AG04450 (cell line): ENCODE measurements around the gene SMIM23. TPM values are rescaled to one million over a fixed set of nuclear protein-coding genes. Genes with fewer than 3 reads are reported as not detected.

Experiments used
- CTCF ChIA-PET: fragments of 300-600, 350-600 bp; formaldehyde crosslinking; extraction: SDS; loops from one replicate; lab custom pipeline; 2022; ENCODE audit warnings: antibody characterized with exemption, inconsistent platforms; lab: Charles Lee
- POLR2A ChIA-PET: fragments of 350-600 bp; formaldehyde crosslinking; extraction: SDS; loops from one replicate; lab custom pipeline; 2021; ENCODE audit warnings: antibody characterized with exemption, inconsistent platforms; lab: Yijun Ruan, JAX
- DNase-seq: peaks from one replicate; pipeline ENCODE4 v3.0.0-alpha.2; 2011; ENCODE audit warnings: low read depth, low spot score
- H3K27ac ChIP-seq: one replicate; pipeline ENCODE4 v1.5.1; 2012; ENCODE audit warnings: low read depth, low read length, control low read depth
- H3K27me3 ChIP-seq: one replicate; pipeline ENCODE4 v1.6.0; 2012; ENCODE audit warnings: low read length; ENCODE audit not compliant: control insufficient read depth, insufficient read depth
- H3K4me3 ChIP-seq: 2 replicates; pipeline ENCODE4 v1.5.1; 2011; ENCODE audit warnings: mild to moderate bottlenecking, low read depth, low read length, control low read depth
- H3K9me3 ChIP-seq: 2 replicates; pipeline ENCODE4 v1.5.1; 2012; ENCODE audit warnings: low read length; ENCODE audit not compliant: control insufficient read depth, insufficient read depth
- CTCF ChIP-seq: IDR thresholded peaks from 2 replicates; pipeline ENCODE4 v1.5.1; 2011; ENCODE audit warnings: low read depth, low read length, control low read depth, inconsistent platforms
- polyA plus RNA-seq: library from polyadenylated mRNA; depleted of rRNA; stranded (reverse); fragments of >200 nt; gene quantifications from 2 replicates; pipeline ENCODE4 v1.2.3, GENCODE V29; 2011

Gene SMIM23
- polyA plus RNA-seq, 1 experiment: not detected

DNA sequence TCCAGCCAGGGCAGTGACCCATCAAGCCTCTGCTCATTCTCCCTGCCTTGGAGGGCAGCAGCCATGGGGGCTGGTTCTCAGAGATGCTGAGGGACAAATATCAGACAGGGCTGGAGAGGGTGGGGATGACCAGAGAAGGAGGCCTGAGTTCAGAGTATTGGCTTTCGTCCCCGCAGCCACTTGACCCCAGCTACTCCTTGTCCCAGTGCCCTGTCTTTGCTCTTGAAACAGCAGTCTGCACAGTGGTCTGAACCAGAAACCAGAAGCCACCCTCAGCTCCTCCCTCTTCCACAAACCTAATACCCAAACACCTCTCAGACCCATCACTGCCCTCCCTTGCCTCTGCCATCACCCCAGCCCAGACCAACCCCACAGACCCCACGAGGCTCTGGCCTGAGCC lies 36.3 kb upstream of the SMIM23 start:
- ChIA-PET CTCF (no interaction called here), POLR2A (no interaction called here)
- Histone ChIP-seq H3K4me3 (no peak overlapping the region), H3K27ac (no peak overlapping the region), H3K27me3 (no peaks in the 10 kb centered on the region), H3K9me3 (no peaks in the 10 kb centered on the region)
- DNase-seq: no peak
- no peak for TF ChIP-seq CTCF

GRCh38 chr5:171750311-171750788 lies 35.3 kb upstream of the SMIM23 start:
- no peak for DNase-seq
- no peaks in the 10 kb centered on the region for H3K9me3 ChIP-seq
- H3K27ac ChIP-seq: no peak overlapping the region
- H3K4me3 ChIP-seq: no peak overlapping the region
- ChIA-PET POLR2A (no interaction called here), CTCF (no interaction called here)
- H3K27me3 ChIP-seq: no peaks in the 10 kb centered on the region
- no peak for TF ChIP-seq CTCF

DNA sequence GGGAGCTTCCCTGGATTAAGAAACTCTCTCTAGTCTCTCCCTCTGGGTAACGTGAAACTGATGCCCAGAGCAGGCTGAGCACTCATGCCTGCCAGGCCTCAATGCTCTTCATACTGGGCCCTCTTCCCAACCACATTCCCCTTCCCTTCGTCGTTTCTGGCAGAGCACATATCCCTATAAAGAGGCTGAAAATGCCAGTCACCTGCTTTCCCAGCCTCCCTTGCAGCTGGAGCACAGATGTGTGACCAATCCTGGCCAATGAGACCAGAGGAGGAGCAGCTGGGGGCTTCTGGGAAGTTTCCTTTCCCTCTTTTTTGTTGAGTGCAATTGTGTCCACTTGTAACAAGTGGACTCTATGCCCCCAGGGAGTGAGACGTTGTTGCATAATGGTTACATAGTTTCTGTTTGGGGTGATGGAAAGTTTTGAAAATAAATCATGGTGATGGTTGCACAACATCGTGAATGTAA lies 30.2 kb upstream of the SMIM23 start:
- no peak for DNase-seq
- Histone ChIP-seq H3K27ac (no peak overlapping the region), H3K9me3 (peaks cover under 1% of the 10 kb centered on the region; the same call in 1 of the 2 replicates), H3K4me3 (no peak overlapping the region), H3K27me3 (no peaks in the 10 kb centered on the region)
- TF ChIP-seq CTCF: no peak
- POLR2A ChIA-PET: no interaction called here
- CTCF ChIA-PET: no interaction called here

GRCh38 chr5:171757853-171758535 lies 27.6 kb upstream of the SMIM23 start:
- no peak for TF ChIP-seq CTCF
- Histone ChIP-seq H3K27ac (peak overlapping the region; percentile 71), H3K4me3 (no peak overlapping the region), H3K9me3 (peaks cover 3% of the 10 kb centered on the region), H3K27me3 (no peaks in the 10 kb centered on the region)
- POLR2A ChIA-PET: no interaction called here
- CTCF ChIA-PET: interaction anchor here (0.7 kb wide), 1 partner anchor 339 kb away, joined by 3 read pairs; no protein-coding TSS in a partner anchor
- peak; percentile 93 for DNase-seq

DNA sequence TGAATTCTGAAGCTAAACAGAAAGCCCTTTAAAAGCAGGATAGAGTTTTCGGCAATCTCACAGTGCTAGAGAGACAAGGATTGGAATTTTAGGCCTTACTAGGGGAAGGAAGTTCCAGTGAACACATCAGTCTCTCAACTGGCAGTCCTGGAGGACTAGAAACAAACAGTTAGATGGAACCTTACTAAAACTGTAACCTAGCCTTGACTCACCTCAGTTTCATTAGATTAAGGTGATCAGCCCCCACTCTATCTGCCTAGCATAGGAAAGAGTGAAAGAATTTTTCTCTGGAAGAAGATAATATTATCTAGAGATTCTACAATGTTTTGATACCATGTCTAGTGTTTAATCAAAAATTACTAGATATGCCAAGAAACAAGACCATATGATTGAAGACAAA lies 25.8 kb upstream of the SMIM23 start:
- DNase-seq: no peak
- TF ChIP-seq CTCF: no peak
- H3K27ac ChIP-seq: no peak overlapping the region
- ChIA-PET POLR2A (no interaction called here), CTCF (no interaction called here)
- no peak overlapping the region for H3K4me3 ChIP-seq
- H3K9me3 ChIP-seq: peaks cover 3% of the 10 kb centered on the region
- H3K27me3 ChIP-seq: no peaks in the 10 kb centered on the region
